ENCODE results near the gene SLC14A1.
A peak's percentile ranks its signal among the peaks of the same experiment; 100 is the strongest.

Gene SLC14A1

GRCh38 chr18:45690975-45691815, 32.8 kb upstream of the SLC14A1 start:
- TF ChIP-seq CTCF (IDR thresholded peaks at IDR 0.05; ENCODE audit: insufficient read depth, low read depth, low read length, missing control alignments), result peak; percentile 81
- DNase-seq (ENCODE audit: low read depth), result peak; percentile 72
- H3K4me3 ChIP-seq (ENCODE audit: low read depth, low read length), result no peak overlapping the region

- no peak overlapping the region for H3K4me3 ChIP-seq (ENCODE audit: low read depth, low read length)
- no peak for TF ChIP-seq CTCF (IDR thresholded peaks at IDR 0.05; ENCODE audit: insufficient read depth, low read depth, low read length, missing control alignments)
These were observed 32.2 kb upstream of the SLC14A1 start for GRCh38 chr18:45691816-45692179.

GRCh38 chr18:45702708-45703265, 21.2 kb upstream of the SLC14A1 start:
- TF ChIP-seq CTCF (IDR thresholded peaks at IDR 0.05; ENCODE audit: insufficient read depth, low read depth, low read length, missing control alignments), result no peak
- H3K4me3 ChIP-seq (ENCODE audit: low read depth, low read length), result no peak overlapping the region
- DNase-seq (ENCODE audit: low read depth), result no peak

More at GRCh38 chr18:45691816-45692179, 32.2 kb upstream of the SLC14A1 start:
- no peak for DNase-seq (ENCODE audit: low read depth)

GRCh38 chr18:45708831-45709230, 15.2 kb upstream of the SLC14A1 start:
- no peak overlapping the region for H3K4me3 ChIP-seq (ENCODE audit: low read depth, low read length)
- no peak for TF ChIP-seq CTCF (IDR thresholded peaks at IDR 0.05; ENCODE audit: insufficient read depth, low read depth, low read length, missing control alignments)
- no peak for DNase-seq (ENCODE audit: low read depth)

- H3K4me3 ChIP-seq (ENCODE audit: low read depth, low read length), result no peak overlapping the region
- no peak for DNase-seq (ENCODE audit: low read depth)
- no peak for TF ChIP-seq CTCF (IDR thresholded peaks at IDR 0.05; ENCODE audit: insufficient read depth, low read depth, low read length, missing control alignments)
These were observed 11.9 kb upstream of the SLC14A1 start for GRCh38 chr18:45712061-45712460.

GRCh38 chr18:45713239-45713638, 10.7 kb upstream of the SLC14A1 start:
- no peak for DNase-seq (ENCODE audit: low read depth)
- no peak for TF ChIP-seq CTCF (IDR thresholded peaks at IDR 0.05; ENCODE audit: insufficient read depth, low read depth, low read length, missing control alignments)
- H3K4me3 ChIP-seq (ENCODE audit: low read depth, low read length), result no peak overlapping the region

Data from GM12865 (cell line).